Body of pancreas (tissue), 4 donors: ENCODE measurements around the gene PSMB1. TPM values are rescaled to one million over a fixed set of nuclear protein-coding genes. Genes with fewer than 3 reads are reported as not detected.
"Not testable (repeated sequence)": the region's sequence is repeated elsewhere in the genome, so short reads cannot be mapped to it uniquely, and the experiment has no call there.

Experiments
- ATAC-seq: fragments of 150-250 bp; one replicate; pipeline ENCODE4 v1.9.1; 2016
- DNase-seq, 4 donors: peaks; one replicate each; pipeline ENCODE4 v3.0.0-alpha.2; 2019
- H3K27ac ChIP-seq, 4 donors: fragments of 200-600 bp; sonication (generic); 1 replicate in 3 of 4; 2 replicates in 1 of 4; pipeline versions ENCODE4 v1.5.1 to v1.6.1; 2016 to 2019; ENCODE audit warnings: mild to moderate bottlenecking in 1 of 4, mixed read lengths in 1 of 4, moderate library complexity in 1 of 4
- H3K27me3 ChIP-seq, 2 donors: fragments of 200-600 bp; sonication (generic); one replicate each; pipeline ENCODE4 v1.6.0; 2016; ENCODE audit warnings: mild to moderate bottlenecking in 1 of 2
- H3K36me3 ChIP-seq, 2 donors: fragments of 200-600 bp; sonication (generic); replicated peaks in 1 of 2; 2 replicates each; pipeline ENCODE4 v1.5.1; 2016; ENCODE audit warnings: low read depth in 2 of 2; ENCODE audit not compliant: insufficient read depth in 1 of 2
- H3K4me1 ChIP-seq: fragments of 200-600 bp; sonication (generic); one replicate; pipeline ENCODE4 v1.6.0; 2016
- H3K4me3 ChIP-seq, 2 donors: fragments of 200-600 bp; sonication (generic); 1 replicate in 1 of 2; 2 replicates in 1 of 2; pipeline ENCODE4 v1.5.1; 2016 to 2019
- H3K9me3 ChIP-seq, 3 donors: fragments of 200-600 bp; sonication (generic); 1 replicate in 2 of 3; 2 replicates in 1 of 3; pipeline ENCODE4 v1.5.1; 2016
- CTCF ChIP-seq, 7 experiments: fragments of 450-650 bp in 4 of 7; fragments of 200-600 bp in 3 of 7; sonication (generic) in 3 of 7; IDR thresholded peaks; one replicate each; pipeline ENCODE4 v1.5.1; 2016 to 2019; ENCODE audit warnings: antibody characterized with exemption in 7 of 7
- POLR2A ChIP-seq, 3 donors: fragments of 450-650 bp; IDR thresholded peaks; one replicate each; pipeline ENCODE4 v1.6.1; 2016; ENCODE audit warnings: antibody characterized with exemption in 3 of 3, mild to moderate bottlenecking in 2 of 3
- WGBS, 2 donors: methylation state at CpG; one replicate each; pipeline ENCODE4 v1.1.5; 2017; 5-methylcytosine and 5-hydroxymethylcytosine counted together
- intact Hi-C: fragments of 100-400 bp; cut with DNase I; formaldehyde crosslinking; loops from one replicate; pipeline ENCODE4 v1.15.1; 2023
- total RNA-seq, 2 donors: library from RNA; depleted of rRNA; stranded (reverse); fragments of >200 nt; gene quantifications; one replicate each; pipeline ENCODE4 v1.1.0, GENCODE V29; 2016

Gene PSMB1
- total RNA-seq, 2 donors from 2014 or later: 39.9 to 80.9 TPM

GRCh38 chr6:170506446-170506845, 46.7 kb downstream of the PSMB1 start:
- Histone ChIP-seq H3K4me1 (no peaks in the 10 kb centered on the region), H3K4me3 (no peak overlapping the region), H3K27me3 (no peaks in the 10 kb centered on the region), H3K27ac (no peak overlapping the region), H3K9me3 (no peaks in the 10 kb centered on the region), H3K36me3 (no peaks in the 10 kb centered on the region)
- WGBS, 2 donors: 50 to 58% methylated on average over 4 of the region's 4 CpGs
- no peak for DNase-seq
- ATAC-seq: no peak
- no peak for TF ChIP-seq POLR2A (IDR thresholded peaks at IDR 0.05)
- TF ChIP-seq CTCF (IDR thresholded peaks at IDR 0.05): no peak
- intact Hi-C loops: no loop called here

- Histone ChIP-seq H3K4me1 (no peaks in the 10 kb centered on the region), H3K4me3 (no peak overlapping the region), H3K9me3 (no peaks in the 10 kb centered on the region), H3K27me3 (no peaks in the 10 kb centered on the region), H3K27ac (no peak overlapping the region), H3K36me3 (no peaks in the 10 kb centered on the region)
- intact Hi-C loops: no loop called here
- DNase-seq: peak in 2 of 4 donors; percentile 14
- 36 to 42% methylated on average over 9 of the region's 9 CpGs for WGBS, 2 donors
- TF ChIP-seq CTCF (IDR thresholded peaks at IDR 0.05): no peak
- TF ChIP-seq POLR2A (IDR thresholded peaks at IDR 0.05): no peak
- ATAC-seq: no peak
These were observed 47.8 kb downstream of the PSMB1 start for GRCh38 chr6:170505306-170505705.

- no peak for ATAC-seq
- no peaks in the 10 kb centered on the region for H3K4me1 ChIP-seq
- TF ChIP-seq CTCF (IDR thresholded peaks at IDR 0.05): no peak
- TF ChIP-seq POLR2A (IDR thresholded peaks at IDR 0.05): no peak
- WGBS, 2 donors: 50% methylated on average over 4 of the region's 4 CpGs
- intact Hi-C loops: no loop called here
- no peaks in the 10 kb centered on the region for H3K27me3 ChIP-seq
- no peaks in the 10 kb centered on the region for H3K36me3 ChIP-seq
- DNase-seq: no peak
- no peaks in the 10 kb centered on the region for H3K9me3 ChIP-seq
- no peak overlapping the region for H3K27ac ChIP-seq
- H3K4me3 ChIP-seq: no peak overlapping the region
These were observed 48.6 kb downstream of the PSMB1 start for GRCh38 chr6:170504479-170504878.

- no peaks in the 10 kb centered on the region for H3K27me3 ChIP-seq
- no peaks in the 10 kb centered on the region for H3K4me1 ChIP-seq
- intact Hi-C loops: no loop called here
- H3K36me3 ChIP-seq: no peaks in the 10 kb centered on the region
- no peaks in the 10 kb centered on the region for H3K9me3 ChIP-seq
- H3K27ac ChIP-seq: no peak overlapping the region
- ATAC-seq (no peak), DNase-seq (no peak)
- no peak overlapping the region for H3K4me3 ChIP-seq
- TF ChIP-seq CTCF (IDR thresholded peaks at IDR 0.05) (no peak), POLR2A (IDR thresholded peaks at IDR 0.05) (no peak)
These were observed 49.7 kb downstream of the PSMB1 start for GRCh38 chr6:170503414-170503761.

- H3K27ac ChIP-seq, H3K36me3 ChIP-seq, H3K9me3 ChIP-seq, intact Hi-C loops, H3K4me3 ChIP-seq, DNase-seq, ATAC-seq, H3K27me3 ChIP-seq, H3K4me1 ChIP-seq: not testable (repeated sequence)
- WGBS, 2 donors: 56 to 69% methylated on average over 2 of the region's 2 CpGs
These were observed 50.2 kb downstream of the PSMB1 start for GRCh38 chr6:170502733-170503413.

- H3K4me1 ChIP-seq: not testable (repeated sequence)
These were observed 50.8 kb downstream of the PSMB1 start for GRCh38 chr6:170502268-170502667.

More at GRCh38 chr6:170502268-170502667, 50.8 kb downstream of the PSMB1 start:
- intact Hi-C loops, H3K27me3 ChIP-seq, DNase-seq, H3K9me3 ChIP-seq, H3K27ac ChIP-seq, ATAC-seq, H3K36me3 ChIP-seq, H3K4me3 ChIP-seq: not testable (repeated sequence)
- 54 to 60% methylated on average over 2 of the region's 2 CpGs for WGBS, 2 donors
